CD4-positive, alpha-beta T cell treated with Interferon gamma for 1 hour (primary cell): ENCODE measurements around the gene ACSL3.
A peak's percentile ranks its signal among the peaks of the same experiment; 100 is the strongest.
"Not testable (repeated sequence)": the region's sequence is repeated elsewhere in the genome, so short reads cannot be mapped to it uniquely, and the experiment has no call there.

ENCODE experiments used
- DNase-seq: peaks from one replicate; pipeline ENCODE4 v3.0.0-alpha.2; 2020

The ACSL3 gene

DNA sequence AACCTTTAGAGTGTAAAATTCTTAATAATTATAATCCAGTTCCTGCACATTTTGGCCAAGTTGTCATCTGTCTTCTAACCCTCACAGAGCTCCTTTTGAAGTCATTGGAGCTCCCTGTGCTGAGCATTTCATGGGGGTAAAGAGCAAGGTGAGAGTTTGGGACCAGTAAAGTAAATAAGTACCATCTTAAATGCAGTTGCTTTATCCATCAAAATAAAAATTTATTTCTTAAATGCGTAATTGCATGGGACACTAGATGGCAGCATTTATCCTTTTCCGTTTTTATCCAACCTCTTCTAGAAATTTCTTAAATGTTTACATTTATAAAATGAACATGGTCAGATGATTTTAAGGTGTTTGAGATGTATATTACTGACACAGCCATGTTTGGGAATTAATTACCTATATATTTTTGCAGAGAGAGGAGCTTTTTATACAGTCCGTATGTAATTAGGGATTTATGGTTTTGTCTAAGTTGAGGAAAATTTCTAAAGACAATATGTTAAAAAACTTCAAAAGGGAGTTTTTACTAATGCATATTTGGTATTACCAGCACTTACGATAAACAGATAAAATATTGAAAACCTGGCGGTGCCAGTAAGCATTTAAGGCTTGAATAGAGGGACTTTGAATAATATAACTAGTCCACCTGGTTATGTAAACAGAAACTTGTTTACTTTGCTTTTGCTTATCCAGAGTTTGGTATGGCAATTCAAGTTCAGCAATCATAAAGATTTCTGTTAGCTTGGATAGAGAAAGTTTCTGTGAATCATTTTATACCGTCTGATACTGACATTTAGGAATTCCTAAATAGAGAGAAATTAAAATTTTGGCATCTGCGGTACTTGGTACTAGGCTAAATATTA, 54.5 kb downstream of the ACSL3 start:
- DNase-seq: no peak

DNA sequence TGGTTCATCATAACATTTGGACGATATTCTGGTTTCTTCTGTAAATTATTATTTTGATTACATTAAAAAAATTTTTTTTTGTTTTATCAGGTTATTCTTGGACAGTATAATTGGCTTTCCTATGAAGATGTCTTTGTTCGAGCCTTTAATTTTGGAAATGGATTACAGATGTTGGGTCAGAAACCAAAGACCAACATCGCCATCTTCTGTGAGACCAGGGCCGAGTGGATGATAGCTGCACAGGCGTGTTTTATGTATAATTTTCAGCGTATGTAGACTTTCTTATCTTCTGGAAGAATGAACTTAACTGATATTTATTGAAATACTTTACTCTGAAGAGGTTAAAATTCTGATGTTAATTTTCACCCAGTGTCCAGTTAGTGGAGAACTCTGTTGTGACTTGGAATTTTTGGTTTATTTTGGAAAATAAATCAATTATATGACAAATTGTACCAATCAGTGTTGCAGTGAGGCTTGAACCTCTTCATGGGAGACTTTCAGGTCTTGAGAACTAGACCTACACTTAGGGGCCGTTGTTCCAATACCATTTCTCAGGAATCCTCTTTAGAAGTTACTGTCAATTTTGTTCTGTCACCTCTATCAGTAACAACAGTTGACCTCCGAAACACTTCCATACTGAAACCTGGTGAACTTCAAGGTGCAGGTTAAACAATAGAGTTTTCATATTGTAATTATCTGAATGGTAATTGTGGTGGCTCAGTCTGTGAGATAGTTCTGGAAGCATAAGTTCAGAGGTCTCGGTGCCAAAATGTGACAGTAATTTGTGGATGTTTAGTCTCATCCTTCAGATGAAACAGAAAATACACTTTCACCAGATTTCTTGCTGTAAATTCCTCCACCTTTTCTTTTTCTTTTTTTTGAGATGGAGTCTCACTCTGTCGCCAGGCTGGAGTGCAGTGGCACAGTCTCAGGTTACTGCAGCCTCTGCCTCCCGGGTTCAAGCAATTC, 55.7 kb downstream of the ACSL3 start:
- no peak for DNase-seq

DNA sequence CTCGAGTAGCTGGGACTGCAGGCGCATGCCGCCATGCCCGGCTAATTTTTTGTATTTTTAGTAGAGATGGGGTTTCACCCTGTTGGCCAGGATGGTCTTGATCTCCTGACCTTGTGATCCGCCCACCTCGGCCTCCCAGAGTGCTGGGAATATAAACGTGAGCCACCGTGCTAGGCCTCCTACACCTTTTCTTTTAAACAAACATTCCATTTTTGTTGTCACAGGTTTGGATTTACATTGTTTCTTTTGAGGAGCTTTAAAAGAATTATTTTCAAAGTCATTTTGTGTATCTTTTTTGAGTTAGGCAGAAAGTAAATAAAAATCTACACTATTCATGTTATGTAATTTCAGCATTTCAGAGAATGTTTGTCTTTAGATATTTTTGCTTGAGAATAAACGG, 56.4 kb downstream of the ACSL3 start:
- not testable (repeated sequence) for DNase-seq

DNA sequence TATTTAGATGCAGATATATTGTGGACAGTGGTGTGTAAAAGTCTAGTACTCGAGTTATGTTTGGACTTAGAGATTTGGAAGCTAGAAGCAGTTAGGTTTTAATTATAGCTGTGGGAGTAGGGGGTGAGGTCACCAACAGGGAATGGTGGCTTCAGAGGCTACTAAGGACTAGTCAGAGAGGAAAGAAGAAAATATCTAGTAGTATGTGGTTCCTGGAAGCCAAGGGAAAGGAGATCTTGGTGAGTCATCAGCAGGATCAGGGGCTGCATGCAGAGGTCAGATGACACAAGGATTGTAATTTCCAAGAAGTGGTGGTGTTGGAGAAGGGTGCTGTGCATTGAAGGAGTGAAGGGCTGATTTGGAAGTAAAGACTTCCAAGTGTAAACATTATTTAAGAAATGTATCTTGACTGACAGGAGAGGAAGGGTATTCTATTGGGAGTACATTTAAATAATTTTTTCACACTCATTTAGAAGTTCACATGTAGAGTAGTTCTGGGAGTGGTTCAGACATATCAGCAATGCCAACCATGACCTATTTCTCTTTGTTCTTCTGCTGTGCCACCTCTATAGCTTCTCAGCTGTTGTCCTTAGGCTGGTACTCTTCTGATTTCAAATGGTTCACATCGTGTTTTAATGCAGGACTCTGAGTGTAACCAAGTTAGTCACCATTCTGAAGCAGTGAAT, 59.1 kb downstream of the ACSL3 start:
- DNase-seq: no peak

DNA sequence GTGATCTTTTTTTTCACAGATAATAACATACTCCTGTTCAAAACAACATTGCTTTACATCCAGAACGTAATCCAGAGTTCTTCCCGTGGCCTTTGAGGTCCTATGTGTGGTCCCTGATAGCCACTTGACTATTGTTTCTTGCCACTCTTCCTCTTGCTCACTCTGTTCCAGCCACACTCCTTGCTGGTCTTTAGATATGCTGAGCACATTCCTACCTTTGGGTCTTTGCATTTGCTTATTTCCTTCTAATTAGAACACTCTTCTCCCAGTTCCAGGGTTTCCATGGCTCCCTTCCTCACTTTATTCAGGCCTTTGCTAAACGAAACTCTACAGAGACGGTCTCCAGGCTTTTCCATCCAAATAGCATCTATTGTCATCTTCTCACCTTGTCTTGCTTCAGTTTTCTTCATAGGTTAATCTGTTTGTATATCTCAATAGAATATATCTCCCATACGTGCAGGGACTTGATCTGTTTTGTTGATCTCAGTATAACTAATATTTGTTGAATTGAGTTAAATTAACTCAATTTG, 59.9 kb downstream of the ACSL3 start:
- no peak for DNase-seq

DNA sequence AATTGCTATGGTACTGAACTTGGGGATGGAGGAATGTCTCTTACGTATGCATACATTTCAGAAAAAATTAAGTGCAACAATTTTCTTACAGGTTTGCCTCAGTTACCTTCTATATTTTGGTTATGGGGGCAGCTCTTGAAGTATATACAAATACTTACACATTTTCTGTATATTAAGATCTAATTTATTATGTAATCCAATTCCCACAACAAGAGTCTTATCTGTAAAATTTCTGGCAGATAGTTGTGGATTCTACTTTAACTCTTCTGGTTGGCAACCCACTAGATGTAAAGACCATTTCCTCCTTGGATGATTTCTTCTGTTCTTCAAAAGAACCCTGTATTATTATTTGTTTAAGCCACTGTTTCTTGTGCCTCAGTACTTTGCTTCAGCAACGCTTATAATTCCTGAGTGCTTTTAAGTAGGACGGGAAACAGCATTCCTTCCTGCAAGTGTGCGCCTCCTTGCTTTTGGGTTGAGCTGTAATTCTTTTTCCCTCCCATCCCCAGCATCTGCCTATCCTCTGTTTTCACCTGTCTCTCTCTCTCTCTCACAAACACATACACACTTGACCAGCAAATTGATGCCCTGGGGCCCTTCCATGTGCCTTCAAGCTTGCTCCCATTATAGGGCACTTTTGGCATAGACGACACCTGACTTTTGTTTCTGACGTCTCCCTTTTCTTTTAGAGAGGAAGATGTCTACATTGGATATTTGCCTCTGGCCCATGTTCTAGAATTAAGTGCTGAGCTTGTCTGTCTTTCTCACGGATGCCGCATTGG, 61.4 kb downstream of the ACSL3 start:
- no peak for DNase-seq

DNA sequence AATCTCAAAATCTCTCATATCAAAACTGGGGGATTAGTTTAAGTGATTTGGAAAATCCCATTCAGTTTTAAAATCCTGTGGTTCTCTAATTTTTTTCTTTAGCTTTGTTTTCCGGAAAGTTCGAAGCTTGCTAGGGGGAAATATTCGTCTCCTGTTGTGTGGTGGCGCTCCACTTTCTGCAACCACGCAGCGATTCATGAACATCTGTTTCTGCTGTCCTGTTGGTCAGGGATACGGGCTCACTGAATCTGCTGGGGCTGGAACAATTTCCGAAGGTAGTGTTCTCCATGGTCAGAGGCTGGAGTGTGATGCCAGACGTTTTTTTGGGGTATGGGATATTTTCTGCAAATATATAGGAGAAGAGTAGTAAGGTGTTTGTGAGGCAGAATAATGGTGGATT, 66.1 kb downstream of the ACSL3 start:
- DNase-seq: no peak

DNA sequence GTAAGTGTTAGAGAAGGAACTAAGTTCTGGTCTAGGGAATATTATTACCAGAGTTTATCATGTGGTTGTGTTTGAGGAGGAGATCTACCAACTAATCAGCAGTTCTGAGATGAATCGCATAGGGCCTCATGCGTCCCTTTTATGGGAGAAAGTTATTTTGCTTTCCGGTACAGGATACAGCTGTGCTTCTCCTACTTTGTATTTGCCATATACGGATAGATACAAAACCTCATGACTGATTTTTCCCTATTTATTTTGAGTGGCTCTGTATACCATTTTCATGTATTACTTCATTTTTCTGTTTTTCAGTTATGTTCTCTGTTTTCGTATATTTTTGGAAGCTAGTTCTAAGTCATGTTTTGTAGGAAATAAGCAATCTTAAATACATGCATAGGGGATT, 66.8 kb downstream of the ACSL3 start:
- DNase-seq: no peak

DNA sequence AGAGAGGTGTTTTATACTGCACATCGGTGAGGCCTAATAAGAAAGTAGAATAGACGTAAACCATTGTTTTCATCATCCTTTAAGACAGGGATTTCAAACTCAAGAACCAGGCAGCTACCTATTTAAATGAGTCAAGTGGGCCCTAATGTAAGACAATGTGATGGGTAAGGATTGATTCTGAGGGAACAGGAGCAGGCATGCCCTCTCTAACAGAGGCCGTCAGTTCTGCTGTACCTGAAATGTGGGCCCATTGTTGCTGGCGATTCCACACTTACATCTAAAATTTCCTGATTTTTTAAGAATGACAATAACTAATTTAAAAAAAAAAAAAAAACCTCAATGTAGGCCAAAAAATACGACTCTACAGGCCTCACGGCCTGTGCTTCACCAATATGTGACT, 67.5 kb downstream of the ACSL3 start:
- DNase-seq: no peak

DNA sequence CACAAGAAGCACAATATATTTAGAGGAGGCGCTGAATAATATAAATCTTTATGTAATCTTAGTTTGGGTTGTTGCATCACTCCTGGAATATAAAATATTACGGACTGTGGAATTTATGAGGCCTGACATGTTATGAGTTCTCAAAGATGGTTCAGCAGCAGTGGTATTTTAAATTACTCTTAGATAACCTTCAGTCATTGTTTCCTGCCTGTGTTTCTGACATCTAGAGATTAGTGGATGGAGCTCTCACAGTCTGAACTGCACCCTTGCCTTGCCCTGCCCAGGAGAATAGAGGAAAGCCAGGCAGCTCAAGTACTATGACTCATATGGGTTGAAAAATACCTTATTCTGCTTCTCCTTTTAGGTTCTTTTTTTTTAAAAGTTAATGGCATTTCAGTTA, 70.0 kb downstream of the ACSL3 start:
- no peak for DNase-seq

DNA sequence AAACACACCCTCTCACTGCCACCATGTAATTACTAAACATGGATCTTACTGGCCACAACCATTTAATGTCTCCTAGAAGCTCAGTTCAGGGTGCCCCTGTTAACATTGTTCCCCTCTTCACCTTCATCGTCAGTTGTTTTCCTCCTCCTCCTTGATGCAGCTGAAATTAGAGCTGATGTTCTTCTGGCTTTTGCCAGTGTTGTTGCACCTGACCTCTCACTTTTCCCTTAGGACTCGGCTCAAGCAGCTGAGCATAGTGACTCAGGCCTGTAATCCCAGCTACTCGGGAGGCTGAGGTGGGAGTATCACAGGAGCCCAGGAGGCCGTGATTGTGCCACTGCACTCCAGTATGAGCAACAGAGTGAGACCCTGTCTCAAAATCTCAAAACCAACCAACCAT, 70.8 kb downstream of the ACSL3 start:
- no peak for DNase-seq

DNA sequence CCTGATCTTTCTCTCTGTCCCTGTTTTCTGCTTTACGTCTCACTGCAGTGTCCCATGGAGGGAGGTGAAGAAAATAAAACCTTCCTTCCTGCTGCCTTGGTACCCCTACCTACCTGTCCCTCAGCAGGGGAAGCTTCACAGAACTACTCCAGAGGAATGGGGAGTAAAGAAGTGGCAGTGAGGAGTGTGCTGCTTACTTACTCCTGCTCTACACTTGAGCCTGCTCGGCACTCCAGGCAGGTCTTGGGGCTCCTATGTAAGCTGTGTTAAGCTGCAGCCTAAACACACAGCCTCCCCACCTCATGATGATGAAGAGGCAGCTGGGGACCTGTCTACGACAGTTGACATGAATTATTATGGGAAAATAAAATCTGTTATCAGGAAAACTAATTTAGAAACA, 72.6 kb downstream of the ACSL3 start:
- no peak for DNase-seq

DNA sequence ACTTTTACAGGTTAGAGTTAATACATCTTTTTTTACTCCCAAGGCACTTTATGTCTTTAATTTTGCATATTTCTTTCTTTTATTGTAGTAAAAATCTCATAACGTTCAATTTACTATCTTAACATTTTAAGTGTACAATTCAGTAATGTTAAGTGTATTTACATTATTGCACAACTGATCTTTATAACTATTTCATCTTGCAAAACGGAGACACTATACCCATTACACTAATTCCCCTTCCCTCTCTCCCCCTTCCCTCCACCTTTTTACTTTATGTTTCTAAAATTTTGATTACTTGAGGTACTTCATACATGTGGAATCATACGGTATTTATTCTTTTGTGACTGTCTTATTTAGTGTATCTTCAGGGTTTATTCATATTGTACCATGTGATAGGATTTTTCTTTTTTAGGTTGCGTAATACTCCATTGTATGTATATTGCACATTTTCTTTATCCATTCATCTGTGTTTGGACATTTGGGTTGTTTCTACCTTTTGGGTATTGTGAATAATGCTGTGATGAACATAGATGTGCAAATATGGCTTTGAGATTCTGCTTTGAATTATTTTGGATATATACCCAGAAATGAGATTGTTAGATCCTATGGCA, 75.0 kb downstream of the ACSL3 start:
- DNase-seq: no peak

DNA sequence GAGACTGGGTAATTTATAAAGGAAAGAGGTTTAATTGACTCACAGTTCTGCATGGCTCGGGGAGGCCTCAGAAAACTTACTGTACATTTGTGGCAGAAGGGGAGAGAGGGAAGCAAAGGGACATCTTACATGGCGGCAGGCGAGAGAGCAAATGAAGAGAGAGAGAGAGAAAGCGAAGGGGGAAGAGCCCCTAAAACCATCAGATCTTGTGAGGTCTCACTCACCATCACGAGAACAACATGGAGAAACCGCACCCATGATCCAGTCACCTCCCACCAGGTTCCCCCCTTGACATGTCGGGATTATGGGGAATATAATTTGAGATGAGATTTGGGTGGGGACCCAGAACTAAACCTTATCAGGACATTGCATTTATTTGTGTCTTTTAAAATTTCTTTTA, 75.9 kb downstream of the ACSL3 start:
- no peak for DNase-seq

DNA sequence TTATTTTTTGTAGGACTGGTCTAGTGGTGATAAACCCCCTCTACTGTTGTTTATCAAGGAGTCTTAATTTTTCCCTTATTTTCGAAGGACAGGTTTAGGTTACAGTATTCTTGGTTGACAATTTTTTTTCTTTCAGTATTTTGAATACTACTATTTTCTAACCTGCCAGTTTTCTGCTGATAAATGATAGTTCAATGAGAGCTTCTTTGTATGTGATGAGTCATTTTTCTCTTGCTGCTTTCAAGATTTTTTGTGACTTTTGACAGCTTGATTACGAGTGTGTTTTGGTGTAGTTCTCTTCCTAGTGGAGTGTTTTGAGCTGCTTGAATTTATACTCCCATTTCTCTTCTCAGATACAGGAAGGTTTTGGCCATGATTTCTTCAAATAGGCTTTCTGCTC, 77.5 kb downstream of the ACSL3 start:
- DNase-seq: no peak

DNA sequence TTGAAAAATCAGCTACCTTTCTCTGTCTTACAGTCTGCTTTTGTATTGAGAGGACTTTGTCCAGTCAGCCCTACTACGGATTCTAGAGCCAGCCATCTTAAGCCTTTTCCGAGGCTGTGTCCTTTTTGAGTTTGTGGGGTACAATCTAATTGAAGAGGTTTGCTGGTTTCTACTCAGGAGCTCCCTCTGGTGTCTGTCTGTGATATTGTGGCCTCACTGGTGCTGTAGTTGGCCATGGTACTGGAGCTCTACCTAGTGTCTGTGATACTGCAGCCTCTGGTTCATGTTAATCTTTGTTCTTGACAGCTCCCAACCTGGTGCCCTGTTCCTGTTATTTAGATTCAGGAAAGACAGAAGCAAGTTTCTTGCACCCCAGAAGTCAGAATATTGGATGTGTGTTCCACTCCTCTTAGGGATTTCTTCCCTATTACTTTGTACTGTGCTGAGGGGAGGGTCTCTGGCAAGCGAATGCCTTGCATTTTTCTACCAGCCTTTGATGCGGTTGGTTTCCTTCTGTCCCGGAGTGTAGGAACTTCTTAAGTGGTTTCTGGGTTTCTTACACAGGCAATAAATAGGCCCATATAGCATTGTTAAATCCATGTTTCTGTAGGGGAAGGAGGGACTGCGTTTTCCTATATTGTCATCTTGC, 78.5 kb downstream of the ACSL3 start:
- peak; percentile 46 for DNase-seq

DNA sequence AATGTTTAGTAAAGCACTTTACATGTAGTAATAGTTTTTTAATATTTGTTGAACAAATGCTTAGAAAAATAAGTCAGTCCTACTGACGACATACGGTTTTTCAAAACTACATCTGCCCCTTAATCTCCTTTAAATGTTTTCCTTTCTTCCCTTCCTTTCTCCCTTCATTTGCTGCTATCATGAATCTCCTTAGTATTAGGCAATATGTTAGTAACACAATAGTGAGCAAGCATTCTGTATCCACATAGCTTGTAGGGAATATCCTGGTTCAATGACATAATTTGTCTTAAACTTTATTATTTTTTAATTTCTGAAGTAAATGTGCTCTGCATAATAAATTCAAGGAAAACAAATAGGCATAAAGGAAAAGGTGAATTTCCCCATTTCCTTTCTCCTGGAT, 79.1 kb downstream of the ACSL3 start:
- DNase-seq: no peak

DNA sequence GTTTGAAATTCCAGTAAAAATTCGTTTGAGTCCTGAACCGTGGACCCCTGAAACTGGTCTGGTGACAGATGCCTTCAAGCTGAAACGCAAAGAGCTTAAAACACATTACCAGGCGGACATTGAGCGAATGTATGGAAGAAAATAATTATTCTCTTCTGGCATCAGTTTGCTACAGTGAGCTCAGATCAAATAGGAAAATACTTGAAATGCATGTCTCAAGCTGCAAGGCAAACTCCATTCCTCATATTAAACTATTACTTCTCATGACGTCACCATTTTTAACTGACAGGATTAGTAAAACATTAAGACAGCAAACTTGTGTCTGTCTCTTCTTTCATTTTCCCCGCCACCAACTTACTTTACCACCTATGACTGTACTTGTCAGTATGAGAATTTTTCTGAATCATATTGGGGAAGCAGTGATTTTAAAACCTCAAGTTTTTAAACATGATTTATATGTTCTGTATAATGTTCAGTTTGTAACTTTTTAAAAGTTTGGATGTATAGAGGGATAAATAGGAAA, 80.7 kb downstream of the ACSL3 start:
- DNase-seq: no peak

DNA sequence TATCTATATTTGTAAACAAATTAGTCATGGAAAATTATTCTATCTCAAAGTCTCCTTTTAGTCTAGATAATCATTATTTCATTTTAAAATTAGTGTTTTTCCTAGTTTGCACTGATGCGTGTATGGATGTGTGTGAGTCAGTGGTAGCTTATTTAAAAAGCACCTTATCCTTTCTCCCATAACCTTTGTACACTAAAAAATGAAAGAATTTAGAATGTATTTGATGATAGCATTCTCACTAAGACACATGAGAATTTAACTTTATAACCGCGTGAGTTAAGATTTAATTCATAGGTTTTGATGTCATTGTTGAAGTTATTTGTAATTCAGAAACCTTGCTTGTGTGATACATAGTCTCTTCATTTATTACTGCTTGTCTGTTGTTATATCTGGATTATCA, 81.7 kb downstream of the ACSL3 start:
- DNase-seq: no peak

DNA sequence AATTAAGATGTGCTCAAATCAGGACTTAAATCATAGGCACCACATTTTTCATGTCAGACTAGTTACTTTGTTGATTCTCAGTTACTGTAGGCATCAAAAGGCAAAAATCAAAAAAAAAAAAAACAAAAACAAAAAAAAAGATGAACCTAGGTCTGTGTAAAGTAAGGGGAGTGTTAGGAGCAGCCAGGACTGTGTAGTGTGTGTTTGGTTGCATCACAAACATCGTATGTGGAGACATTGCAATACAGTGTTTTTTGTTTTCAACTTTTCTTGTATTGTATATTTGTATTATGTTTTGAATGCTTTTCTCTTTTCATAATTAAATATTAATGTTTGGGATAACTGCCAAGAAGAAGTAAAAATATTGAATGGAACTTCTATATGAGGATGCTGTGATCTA, 82.1 kb downstream of the ACSL3 start:
- DNase-seq: no peak

DNA sequence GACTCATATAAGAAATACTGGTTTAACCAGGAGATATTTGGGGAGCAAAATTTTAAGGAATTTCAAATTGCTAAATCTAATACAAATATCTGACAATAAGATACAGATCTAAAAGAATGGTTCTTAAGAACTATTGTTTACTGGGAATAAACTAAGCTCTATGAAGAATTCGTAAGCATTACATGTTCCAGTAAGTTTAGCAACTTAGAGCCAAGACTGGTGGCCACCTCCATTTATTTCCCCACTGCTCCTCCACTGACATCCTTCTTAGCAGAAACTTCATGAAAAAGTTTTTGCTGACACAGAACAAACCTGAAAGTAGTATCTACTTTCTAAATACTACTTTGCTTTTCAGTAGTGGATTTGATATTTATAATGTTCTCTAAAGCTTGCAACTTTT, 83.0 kb downstream of the ACSL3 start:
- no peak for DNase-seq
